HFFc6 (cell line): Measurements from ENCODE around the gene VDAC2. TPM values are rescaled to one million over a fixed set of nuclear protein-coding genes. Genes with fewer than 3 reads are reported as not detected.
"Not testable (repeated sequence)": the region's sequence is repeated elsewhere in the genome, so short reads cannot be mapped to it uniquely, and the experiment has no call there.

Experiments used
- DNase-seq: peaks from one replicate; pipeline ENCODE4 v3.0.0-alpha.2; 2018
- H3K27ac Mint-ChIP-seq: 2 replicates; pipeline ENCODE4 v1.8.0; 2020; ENCODE audit warnings: mild to moderate bottlenecking, mixed read lengths
- H3K27me3 Mint-ChIP-seq: 2 replicates; pipeline ENCODE4 v1.8.0; 2021; ENCODE audit warnings: mild to moderate bottlenecking, moderate library complexity, mixed read lengths; ENCODE audit not compliant: insufficient read depth
- H3K36me3 Mint-ChIP-seq: 2 replicates; pipeline ENCODE4 v1.8.0; 2021; ENCODE audit warnings: low read depth, mixed read lengths
- H3K4me1 Mint-ChIP-seq: 2 replicates; pipeline ENCODE4 v1.8.0; 2020; ENCODE audit warnings: low read depth, mixed read lengths
- H3K4me3 Mint-ChIP-seq: 2 replicates; pipeline ENCODE4 v1.8.0; 2020; ENCODE audit warnings: mild to moderate bottlenecking, moderate library complexity, mixed read lengths
- H3K9me3 Mint-ChIP-seq: 2 replicates; pipeline ENCODE4 v1.8.0; 2020; ENCODE audit warnings: mild to moderate bottlenecking, mixed read lengths
- CTCF ChIP-seq: fragments of 200-600 bp; sonication (generic); IDR thresholded peaks from 2 replicates; pipeline ENCODE4 v1.5.0; 2021; ENCODE audit warnings: antibody characterized with exemption, mild to moderate bottlenecking
- total RNA-seq, 6 experiments: library from RNA; stranded (reverse); fragmentation: NEBNext Ultra II Directional; extraction: Animal tissue kit (Norgen Biotek cat#: 25700); gene quantifications; 2 replicates in 1 of 6; 3 replicates in 5 of 6; pipeline ENCODE4 v1.2.3, GENCODE V29; 2021

Gene VDAC2
- total RNA-seq, 6 experiments from 2014 or later, result 213 to 248 (median 223) TPM

- H3K36me3 Mint-ChIP-seq, result peaks cover 13% of the 10 kb centered on the region
- no peaks in the 10 kb centered on the region for H3K9me3 Mint-ChIP-seq
- peaks cover 29% of the 10 kb centered on the region for H3K4me1 Mint-ChIP-seq
- no peaks in the 10 kb centered on the region for H3K27me3 Mint-ChIP-seq
- H3K27ac Mint-ChIP-seq, result no peak overlapping the region
- DNase-seq, result no peak
- H3K4me3 Mint-ChIP-seq, result no peak overlapping the region
- no peak for TF ChIP-seq CTCF
These were observed 29.5 kb upstream of the VDAC2 start for GRCh38 chr10:75181073-75181472.

- peaks cover 3% of the 10 kb centered on the region for H3K27me3 Mint-ChIP-seq
- no peak for TF ChIP-seq CTCF
- H3K27ac Mint-ChIP-seq, result peak overlapping the region; percentile 17; the same call in 1 of the 2 replicates
- DNase-seq, result no peak
- H3K4me1 Mint-ChIP-seq, result peaks cover 10% of the 10 kb centered on the region; the same call in 1 of the 2 replicates
- H3K36me3 Mint-ChIP-seq, result no peaks in the 10 kb centered on the region
- no peaks in the 10 kb centered on the region for H3K9me3 Mint-ChIP-seq
- no peak overlapping the region for H3K4me3 Mint-ChIP-seq
These were observed 24.3 kb upstream of the VDAC2 start for GRCh38 chr10:75186310-75186709.

GRCh38 chr10:75187961-75188426, 22.6 kb upstream of the VDAC2 start:
- Mint-ChIP-seq H3K36me3 (no peaks in the 10 kb centered on the region), H3K27me3 (peaks cover 3% of the 10 kb centered on the region), H3K9me3 (no peaks in the 10 kb centered on the region), H3K27ac (no peak overlapping the region), H3K4me1 (peaks cover 21% of the 10 kb centered on the region), H3K4me3 (no peak overlapping the region)
- TF ChIP-seq CTCF, result peak; percentile 85
- DNase-seq, result peak; percentile 57

- peaks cover 24% of the 10 kb centered on the region for H3K4me1 Mint-ChIP-seq
- not testable (repeated sequence) for DNase-seq, H3K27ac Mint-ChIP-seq, H3K9me3 Mint-ChIP-seq, H3K36me3 Mint-ChIP-seq, H3K4me3 Mint-ChIP-seq, H3K27me3 Mint-ChIP-seq
These were observed 22.1 kb upstream of the VDAC2 start for GRCh38 chr10:75188522-75188921.

- Mint-ChIP-seq H3K4me1 (peaks cover 29% of the 10 kb centered on the region), H3K9me3 (no peaks in the 10 kb centered on the region), H3K27me3 (peaks cover 3% of the 10 kb centered on the region), H3K36me3 (no peaks in the 10 kb centered on the region; the same call in 1 of the 2 replicates), H3K27ac (no peak overlapping the region), H3K4me3 (no peak overlapping the region)
- no peak for TF ChIP-seq CTCF
- no peak for DNase-seq
These were observed 21.1 kb upstream of the VDAC2 start for GRCh38 chr10:75189266-75190096.
